ENCODE data around the gene KCNK1.

Gene KCNK1

GRCh38 chr1:233575450-233575849 is 38.5 kb upstream of the KCNK1 start:
- DNase-seq (ENCODE audit: low read depth) = no peak
- H3K4me3 ChIP-seq (ENCODE audit: low read length) = no peak overlapping the region
- TF ChIP-seq, protein P1, sequence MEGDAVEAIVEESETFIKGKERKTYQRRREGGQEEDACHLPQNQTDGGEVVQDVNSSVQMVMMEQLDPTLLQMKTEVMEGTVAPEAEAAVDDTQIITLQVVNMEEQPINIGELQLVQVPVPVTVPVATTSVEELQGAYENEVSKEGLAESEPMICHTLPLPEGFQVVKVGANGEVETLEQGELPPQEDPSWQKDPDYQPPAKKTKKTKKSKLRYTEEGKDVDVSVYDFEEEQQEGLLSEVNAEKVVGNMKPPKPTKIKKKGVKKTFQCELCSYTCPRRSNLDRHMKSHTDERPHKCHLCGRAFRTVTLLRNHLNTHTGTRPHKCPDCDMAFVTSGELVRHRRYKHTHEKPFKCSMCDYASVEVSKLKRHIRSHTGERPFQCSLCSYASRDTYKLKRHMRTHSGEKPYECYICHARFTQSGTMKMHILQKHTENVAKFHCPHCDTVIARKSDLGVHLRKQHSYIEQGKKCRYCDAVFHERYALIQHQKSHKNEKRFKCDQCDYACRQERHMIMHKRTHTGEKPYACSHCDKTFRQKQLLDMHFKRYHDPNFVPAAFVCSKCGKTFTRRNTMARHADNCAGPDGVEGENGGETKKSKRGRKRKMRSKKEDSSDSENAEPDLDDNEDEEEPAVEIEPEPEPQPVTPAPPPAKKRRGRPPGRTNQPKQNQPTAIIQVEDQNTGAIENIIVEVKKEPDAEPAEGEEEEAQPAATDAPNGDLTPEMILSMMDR (conservative IDR thresholded peaks at IDR 0.05; ENCODE audit: low read depth, low read length) = no peak

GRCh38 chr1:233582439-233582838 is 31.5 kb upstream of the KCNK1 start:
- H3K4me3 ChIP-seq (ENCODE audit: low read length) = no peak overlapping the region
- TF ChIP-seq, protein P1 (conservative IDR thresholded peaks at IDR 0.05; ENCODE audit: low read depth, low read length) = no peak
- DNase-seq (ENCODE audit: low read depth) = no peak

DNA sequence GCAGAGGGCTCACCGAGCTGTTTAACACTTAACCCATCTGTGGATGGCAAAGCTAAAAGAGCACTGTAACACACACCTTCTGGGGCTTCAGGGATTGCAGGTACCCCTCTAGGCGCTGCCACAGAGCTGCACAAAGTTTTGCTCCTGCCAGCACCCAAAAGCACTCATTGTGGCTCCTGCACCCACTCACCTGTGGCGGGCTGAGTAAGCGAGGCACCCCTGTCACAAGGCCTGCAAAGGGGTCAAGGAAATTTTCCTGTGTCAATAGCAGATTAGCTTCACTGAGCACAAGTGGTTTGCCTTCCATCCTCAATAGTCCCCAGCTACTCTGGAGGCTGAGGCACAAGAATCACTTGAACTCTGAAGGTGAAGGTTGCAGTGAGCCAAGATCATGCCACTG is 29.5 kb upstream of the KCNK1 start:
- DNase-seq (ENCODE audit: low read depth) = no peak
- H3K4me3 ChIP-seq (ENCODE audit: low read length) = no peak overlapping the region
- TF ChIP-seq, protein P1 (conservative IDR thresholded peaks at IDR 0.05; ENCODE audit: low read depth, low read length) = no peak

- no peak for DNase-seq (ENCODE audit: low read depth)
- no peak overlapping the region for H3K4me3 ChIP-seq (ENCODE audit: low read length)
- TF ChIP-seq, protein P1 (conservative IDR thresholded peaks at IDR 0.05; ENCODE audit: low read depth, low read length) = no peak
Observed at GRCh38 chr1:233584931-233585330, 29.0 kb upstream of the KCNK1 start.

DNA sequence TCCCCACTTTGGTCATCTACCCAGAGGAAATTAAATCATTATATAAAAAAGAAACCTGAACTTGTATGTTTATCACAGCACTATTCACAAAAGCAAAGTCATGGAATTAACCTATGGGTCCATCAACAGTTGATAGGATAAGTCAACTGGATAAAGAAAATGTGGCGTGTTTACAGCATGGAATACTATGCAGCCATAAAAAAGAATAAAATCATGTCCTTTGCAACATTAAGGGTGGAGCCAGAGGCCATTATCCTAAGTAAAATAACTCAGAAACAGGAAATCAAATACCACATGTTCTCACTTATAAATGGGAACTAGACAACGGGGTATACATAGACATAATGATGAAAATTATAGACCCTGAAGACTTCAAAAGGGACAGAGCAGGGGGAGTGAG is 27.6 kb upstream of the KCNK1 start:
- no peak for DNase-seq (ENCODE audit: low read depth)
- TF ChIP-seq, protein P1 (conservative IDR thresholded peaks at IDR 0.05; ENCODE audit: low read depth, low read length) = no peak
- H3K4me3 ChIP-seq (ENCODE audit: low read length) = no peak overlapping the region

DNA sequence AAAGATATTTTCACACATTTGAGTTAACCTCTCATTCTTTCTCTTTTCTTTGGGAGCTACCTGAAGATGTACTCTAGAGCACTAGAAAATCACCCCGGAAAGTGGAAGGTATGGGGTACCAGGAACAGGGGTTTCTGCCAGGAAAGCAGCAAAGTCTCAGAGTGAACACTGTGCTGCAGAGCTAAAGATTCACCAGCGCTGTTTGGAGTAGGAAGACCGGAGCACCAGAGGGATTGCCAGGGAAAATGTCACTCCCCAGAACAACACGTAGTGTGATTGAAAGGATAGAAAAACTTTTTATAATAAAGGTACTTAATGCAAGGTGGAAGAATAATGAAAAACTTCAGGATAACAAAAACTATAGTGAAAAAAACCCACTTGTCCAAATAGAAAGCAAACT is 26.7 kb upstream of the KCNK1 start:
- TF ChIP-seq, protein P1 (conservative IDR thresholded peaks at IDR 0.05; ENCODE audit: low read depth, low read length) = no peak
- H3K4me3 ChIP-seq (ENCODE audit: low read length) = no peak overlapping the region
- no peak for DNase-seq (ENCODE audit: low read depth)

DNA sequence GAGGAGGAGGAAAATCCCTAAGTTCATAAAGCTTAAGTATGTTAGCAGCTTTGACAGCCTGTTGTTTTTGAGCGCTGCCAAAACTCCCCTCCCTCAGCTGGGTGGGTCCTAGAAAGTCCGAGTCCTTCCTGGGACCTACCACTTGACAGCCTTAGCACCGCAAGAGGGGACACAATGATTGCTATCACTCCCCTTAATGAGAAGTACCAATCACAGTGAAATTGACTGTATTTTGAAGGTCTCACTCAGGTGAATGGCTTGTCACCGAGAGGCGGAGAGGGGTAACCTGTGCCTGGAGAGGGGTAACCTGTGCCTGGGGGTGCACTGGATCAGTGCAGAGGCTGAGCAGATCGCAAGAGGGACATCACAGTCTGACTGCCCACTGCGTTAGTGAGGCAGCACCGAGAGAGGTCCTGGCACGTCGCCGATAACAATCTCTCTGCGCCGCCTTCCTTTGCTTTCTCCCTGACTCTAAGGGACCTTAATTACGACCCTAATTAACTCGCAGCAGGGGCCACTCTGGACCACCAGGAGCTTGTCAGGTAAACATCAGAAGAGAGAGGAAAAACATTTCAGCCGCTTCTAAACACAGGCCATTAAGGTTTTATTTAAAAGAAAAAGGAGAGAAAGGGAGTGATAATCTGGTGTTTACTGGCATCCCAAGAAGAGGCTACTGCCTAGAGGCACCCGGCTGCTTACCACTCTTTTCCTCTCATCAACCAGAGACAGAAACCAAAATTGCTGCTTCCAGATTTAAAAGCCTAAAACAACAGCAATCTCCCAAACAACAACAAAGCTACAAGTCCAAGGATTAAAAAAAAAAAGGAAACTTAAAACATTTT is 25.7 kb upstream of the KCNK1 start:
- H3K4me3 ChIP-seq (ENCODE audit: low read length) = peak overlapping the region; percentile 9
- DNase-seq (ENCODE audit: low read depth) = no peak
- TF ChIP-seq, protein P1 (conservative IDR thresholded peaks at IDR 0.05; ENCODE audit: low read depth, low read length) = no peak

Measured in retinal pigment epithelial cell (primary cell).